HepG2 (cell line): ENCODE data around the gene CLEC20A. TPM values are rescaled to one million over a fixed set of nuclear protein-coding genes. Genes with fewer than 3 reads are reported as not detected.
A peak's percentile ranks its signal among the peaks of the same experiment; 100 is the strongest.

Source experiments
- ATF1 ChIP-seq: IDR thresholded peaks from 2 replicates; pipeline ENCODE4 v1.6.1; 2016; ENCODE audit warnings: mild to moderate bottlenecking, control low read depth
- DPF2 ChIP-seq: sonication (generic); formaldehyde crosslinking; IDR thresholded peaks from 2 replicates; pipeline ENCODE4 v1.4.0; 2020; ENCODE audit warnings: mild to moderate bottlenecking, low read depth, missing genetic modification reagents, borderline replicate concordance
- GABPA ChIP-seq, 2 experiments: IDR thresholded peaks; 2 replicates each; pipeline ENCODE4 v1.6.1; 2011 to 2016; ENCODE audit warnings: low read depth in 2 of 2, low read length in 1 of 2, missing biosample characterization in 1 of 2, missing genetic modification characterization in 1 of 2
- HBP1 ChIP-seq: IDR thresholded peaks from 2 replicates; pipeline ENCODE4 v1.6.1; 2016; ENCODE audit warnings: low read depth, control low read depth
- JARID2 ChIP-seq: sonication (generic); formaldehyde crosslinking; IDR thresholded peaks from 2 replicates; pipeline ENCODE4 v1.8.1; 2023; ENCODE audit warnings: missing genetic modification reagents, inconsistent platforms; ENCODE audit not compliant: insufficient replicate concordance
- MXI1 ChIP-seq: IDR thresholded peaks from 3 replicates; pipeline ENCODE4 v1.6.1; 2012; ENCODE audit warnings: low read depth, low read length, inconsistent platforms, borderline replicate concordance
- ONECUT2 ChIP-seq: sonication (generic); formaldehyde crosslinking; IDR thresholded peaks from 2 replicates; pipeline ENCODE4 v1.4.0; 2020; ENCODE audit warnings: missing genetic modification reagents
- SALL2 ChIP-seq: sonication (generic); formaldehyde crosslinking; IDR thresholded peaks from 2 replicates; pipeline ENCODE4 v1.8.1; 2023; ENCODE audit warnings: mild to moderate bottlenecking, missing genetic modification reagents, inconsistent platforms
- U2AF2 ChIP-seq: fragments of 200-400 bp; formaldehyde crosslinking; IDR thresholded peaks from 2 replicates; pipeline ENCODE4 v1.6.1; 2017; ENCODE audit warnings: low read depth, mild to moderate bottlenecking, low read length
- YEATS4 ChIP-seq: sonication (generic); formaldehyde crosslinking; IDR thresholded peaks from 2 replicates; pipeline ENCODE4 v1.4.0; 2020; ENCODE audit warnings: missing genetic modification reagents, borderline replicate concordance
- ZNF292 ChIP-seq: sonication (generic); formaldehyde crosslinking; IDR thresholded peaks from 2 replicates; pipeline ENCODE4 v1.8.1; 2022; ENCODE audit warnings: mild to moderate bottlenecking, low read depth, missing genetic modification reagents, borderline replicate concordance
- ZNF335 ChIP-seq: sonication (generic); formaldehyde crosslinking; IDR thresholded peaks from 2 replicates; pipeline ENCODE4 v1.4.0; 2020; ENCODE audit warnings: missing genetic modification reagents
- ZNF343 ChIP-seq: sonication (generic); formaldehyde crosslinking; IDR thresholded peaks from 2 replicates; pipeline ENCODE4 v1.4.0; 2020; ENCODE audit warnings: mild to moderate bottlenecking, missing genetic modification reagents
- ZNF407 ChIP-seq: sonication (generic); formaldehyde crosslinking; IDR thresholded peaks from one replicate; pipeline ENCODE4 v1.5.1; 2020; ENCODE audit warnings: mild to moderate bottlenecking, missing genetic modification reagents; ENCODE audit errors: not compliant biosample characterization
- ZNF710 ChIP-seq: sonication (generic); formaldehyde crosslinking; IDR thresholded peaks from 2 replicates; pipeline ENCODE4 v1.5.0; 2020; ENCODE audit warnings: mild to moderate bottlenecking, missing genetic modification reagents, borderline replicate concordance
- ZNF777 ChIP-seq: sonication (generic); formaldehyde crosslinking; IDR thresholded peaks from 2 replicates; pipeline ENCODE4 v1.4.0; 2020; ENCODE audit warnings: missing genetic modification reagents
- ZSCAN31 ChIP-seq: sonication (generic); formaldehyde crosslinking; IDR thresholded peaks from 2 replicates; pipeline ENCODE4 v1.5.0; 2020; ENCODE audit warnings: low read depth, mild to moderate bottlenecking, missing genetic modification reagents
- polyA plus RNA-seq, 8 experiments: library from polyadenylated mRNA; depleted of rRNA in 3 of 8; stranded (reverse) in 7 of 8; unstranded in 1 of 8; fragments of >200 nt; fragmentation: Illumina TruSeq in 4 of 8; extraction: Trizol in 4 of 8; gene quantifications; 2 replicates each; pipeline versions ENCODE4 v1.2.1 to v1.2.3, GENCODE V29; 2011 to 2016; ENCODE audit warnings: low read depth in 4 of 8, missing spikeins in 1 of 8, mixed read lengths in 1 of 8; ENCODE audit not compliant: insufficient read depth in 1 of 8
- total RNA-seq, 5 experiments: library from RNA; depleted of rRNA; stranded (reverse); fragments of >200 nt; fragmentation: Illumina TruSeq; extraction: Trizol; gene quantifications; 2 replicates each; pipeline ENCODE4 v1.2.3, GENCODE V29; 2016; ENCODE audit warnings: low read depth in 1 of 5

Gene CLEC20A
- total and polyA plus RNA-seq, 2 of the 13 experiments (the other 11 are each of a cell fraction or from before 2014, with no cell fraction given) = not detected

GRCh38 chr1:178541829-178542553 lies 45.2 kb upstream of the CLEC20A start (continued):
- TF ChIP-seq HBP1 (CRISPR knock-in tag) (peak; percentile 61; the same call in 1 of the 2 replicates), ZNF710 (peak; percentile 41), ZNF777 (no peak), GABPA (IDR thresholded peaks at IDR 0.05; ENCODE audit: low read depth, low read length) (peak; percentile 60), GABPA (CRISPR knock-in tag; IDR thresholded peaks at IDR 0.05; ENCODE audit: low read depth) (peak; percentile 89), SALL2 (CRISPR knock-in tag) (peak; percentile 56; the same call in 1 of the 2 replicates), JARID2 (CRISPR knock-in tag) (no peak), ZNF335 (CRISPR knock-in tag) (peak; percentile 93; the same call in 1 of the 2 replicates), MXI1 (no peak), YEATS4 (peak; percentile 60; the same call in 1 of the 2 replicates), ZNF343 (CRISPR knock-in tag) (0 out of 2 replicates have a peak, but pooled peaks have one; percentile 69), ONECUT2 (CRISPR knock-in tag) (no peak), ZNF407 (CRISPR knock-in tag) (peak; percentile 61), ZSCAN31 (CRISPR knock-in tag) (peak; percentile 85), ATF1 (peak; percentile 21; the same call in 1 of the 2 replicates), ZNF292 (CRISPR knock-in tag) (peak; percentile 82; the same call in 1 of the 2 replicates), U2AF2 (0 out of 2 replicates have a peak, but pooled peaks have one; percentile 24), DPF2 (CRISPR knock-in tag) (peak; percentile 38; the same call in 1 of the 2 replicates)
